ENCODE data around the gene C19orf33. TPM values are rescaled to one million over a fixed set of nuclear protein-coding genes. Genes with fewer than 3 reads are reported as not detected.

Gene C19orf33
- total RNA-seq, 1 donor from 2014 or later, result not detected

- no peak for DNase-seq (ENCODE audit: extremely low spot score, unreplicated experiment)
- H3K9me3 Mint-ChIP-seq (ENCODE audit: unreplicated experiment), result no peaks in the 10 kb centered on the region
- H3K27me3 Mint-ChIP-seq (ENCODE audit: unreplicated experiment), result no peaks in the 10 kb centered on the region
- peaks cover 2% of the 10 kb centered on the region for H3K36me3 Mint-ChIP-seq (ENCODE audit: unreplicated experiment)
- H3K4me1 Mint-ChIP-seq (ENCODE audit: unreplicated experiment), result no peaks in the 10 kb centered on the region
- TF ChIP-seq CTCF (IDR thresholded peaks at IDR 0.05), result no peak
- no peak overlapping the region for H3K27ac Mint-ChIP-seq (ENCODE audit: unreplicated experiment)
- H3K4me3 Mint-ChIP-seq (ENCODE audit: unreplicated experiment), result no peak overlapping the region
Observed at GRCh38 chr19:38346837-38347236, 42.8 kb downstream of the C19orf33 start.

DNA sequence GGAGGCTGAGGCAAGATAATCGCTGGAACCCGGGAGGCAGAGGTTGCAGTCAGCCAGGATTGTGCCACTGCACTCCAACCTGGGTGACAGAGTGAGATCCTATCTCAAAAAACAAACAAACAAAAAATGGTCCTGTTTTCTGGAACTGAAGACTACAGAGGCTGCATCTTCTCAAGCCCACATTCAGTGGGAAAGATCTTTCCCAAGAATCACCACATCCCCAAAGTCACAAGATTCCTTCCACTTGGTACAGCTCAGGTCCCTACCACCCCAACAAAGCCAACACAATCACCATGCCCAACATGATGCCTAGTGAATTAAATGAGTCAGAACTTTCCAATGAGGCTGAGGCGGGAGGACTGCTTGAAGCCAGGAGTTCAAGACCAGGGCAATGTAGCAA lies 46.8 kb downstream of the C19orf33 start:
- no peaks in the 10 kb centered on the region for H3K4me1 Mint-ChIP-seq (ENCODE audit: unreplicated experiment)
- no peak overlapping the region for H3K27ac Mint-ChIP-seq (ENCODE audit: unreplicated experiment)
- peaks cover 3% of the 10 kb centered on the region for H3K27me3 Mint-ChIP-seq (ENCODE audit: unreplicated experiment)
- H3K4me3 Mint-ChIP-seq (ENCODE audit: unreplicated experiment), result no peak overlapping the region
- TF ChIP-seq CTCF (IDR thresholded peaks at IDR 0.05), result no peak
- no peaks in the 10 kb centered on the region for H3K36me3 Mint-ChIP-seq (ENCODE audit: unreplicated experiment)
- H3K9me3 Mint-ChIP-seq (ENCODE audit: unreplicated experiment), result no peaks in the 10 kb centered on the region
- DNase-seq (ENCODE audit: extremely low spot score, unreplicated experiment), result no peak

GRCh38 chr19:38351865-38352395 lies 47.9 kb downstream of the C19orf33 start:
- no peaks in the 10 kb centered on the region for H3K36me3 Mint-ChIP-seq (ENCODE audit: unreplicated experiment)
- H3K9me3 Mint-ChIP-seq (ENCODE audit: unreplicated experiment), result no peaks in the 10 kb centered on the region
- no peaks in the 10 kb centered on the region for H3K4me1 Mint-ChIP-seq (ENCODE audit: unreplicated experiment)
- no peak overlapping the region for H3K4me3 Mint-ChIP-seq (ENCODE audit: unreplicated experiment)
- peaks cover 11% of the 10 kb centered on the region for H3K27me3 Mint-ChIP-seq (ENCODE audit: unreplicated experiment)
- no peak for DNase-seq (ENCODE audit: extremely low spot score, unreplicated experiment)
- H3K27ac Mint-ChIP-seq (ENCODE audit: unreplicated experiment), result no peak overlapping the region
- TF ChIP-seq CTCF (IDR thresholded peaks at IDR 0.05), result no peak

GRCh38 chr19:38352611-38353010 lies 48.6 kb downstream of the C19orf33 start:
- Mint-ChIP-seq H3K27me3 (ENCODE audit: unreplicated experiment) (peaks cover 11% of the 10 kb centered on the region), H3K9me3 (ENCODE audit: unreplicated experiment) (no peaks in the 10 kb centered on the region), H3K27ac (ENCODE audit: unreplicated experiment) (no peak overlapping the region), H3K36me3 (ENCODE audit: unreplicated experiment) (no peaks in the 10 kb centered on the region), H3K4me3 (ENCODE audit: unreplicated experiment) (no peak overlapping the region), H3K4me1 (ENCODE audit: unreplicated experiment) (no peaks in the 10 kb centered on the region)
- TF ChIP-seq CTCF (IDR thresholded peaks at IDR 0.05), result no peak
- DNase-seq (ENCODE audit: extremely low spot score, unreplicated experiment), result no peak

Other genes with a start within 250 kb of the C19orf33 start
- 0.63 and 2.2 TPM in 2 replicates for gene DPF1, start 80.0 kb upstream of the C19orf33 start, total RNA-seq
- 45.1 TPM in 2 replicates for gene PPP1R14A, start 47.9 kb upstream of the C19orf33 start, total RNA-seq
- gene SPINT2, start 39.7 kb upstream of the C19orf33 start, total RNA-seq, result 29.5 and 30.4 TPM in 2 replicates
- gene YIF1B, start 11.7 kb downstream of the C19orf33 start, total RNA-seq, result 54.6 and 59.9 TPM in 2 replicates
- gene KCNK6, start 15.6 kb downstream of the C19orf33 start, total RNA-seq, result 11.9 and 13.0 TPM in 2 replicates
- 6.8 and 7.2 TPM in 2 replicates for gene CATSPERG, start 31.6 kb downstream of the C19orf33 start, total RNA-seq
- gene PSMD8, start 70.3 kb downstream of the C19orf33 start, total RNA-seq, result 162 and 166 TPM in 2 replicates
- 2.1 and 2.3 TPM in 2 replicates for gene GGN, start 83.8 kb downstream of the C19orf33 start, total RNA-seq
- 5.9 and 6.0 TPM in 2 replicates for gene SPRED3, start 84.4 kb downstream of the C19orf33 start, total RNA-seq
- 19.4 and 22.7 TPM in 2 replicates for gene FAM98C, start 98.8 kb downstream of the C19orf33 start, total RNA-seq
- not detected in 2 replicates for gene RASGRP4, start 122.0 kb downstream of the C19orf33 start, total RNA-seq
- gene RYR1, start 129.4 kb downstream of the C19orf33 start, total RNA-seq, result 0.03 and 0.50 TPM in 2 replicates

Measured in osteocyte (in vitro differentiated cells).